Thyroid gland (tissue), 4 donors: ENCODE results near the gene UFD1. TPM values are rescaled to one million over a fixed set of nuclear protein-coding genes. Genes with fewer than 3 reads are reported as not detected.

ENCODE experiments used
- DNase-seq, 2 donors: peaks; one replicate each; pipeline ENCODE4 v3.0.0-alpha.2; 2019
- H3K27ac ChIP-seq, 3 donors: fragments of 200-600 bp; sonication (generic); 1 replicate in 2 of 3; 2 replicates in 1 of 3; pipeline ENCODE4 v1.5.1; 2016 to 2019; ENCODE audit warnings: mild to moderate bottlenecking in 1 of 3, moderate library complexity in 1 of 3
- H3K27me3 ChIP-seq: fragments of 200-600 bp; sonication (generic); one replicate; pipeline ENCODE4 v1.5.1; 2019
- H3K36me3 ChIP-seq, 2 donors: fragments of 200-600 bp; sonication (generic); one replicate each; pipeline ENCODE4 v1.5.1; 2016 to 2019
- H3K4me1 ChIP-seq, 2 donors: fragments of 200-600 bp; sonication (generic); one replicate each; pipeline ENCODE4 v1.5.1; 2017 to 2019
- H3K4me3 ChIP-seq, 3 donors: fragments of 200-600 bp; sonication (generic); replicated peaks in 1 of 3; 1 replicate in 2 of 3; 2 replicates in 1 of 3; pipeline ENCODE4 v1.5.1; 2016; ENCODE audit warnings: mild to moderate bottlenecking in 1 of 3
- H3K9me3 ChIP-seq: fragments of 200-600 bp; sonication (generic); one replicate; pipeline ENCODE4 v1.5.1; 2017
- CTCF ChIP-seq, 6 experiments: fragments of 200-600 bp in 3 of 6; fragments of 450-650 bp in 3 of 6; sonication (generic) in 3 of 6; IDR thresholded peaks; one replicate each; pipeline ENCODE4 v1.5.1; 2016 to 2019; ENCODE audit warnings: antibody characterized with exemption in 6 of 6, mild to moderate bottlenecking in 2 of 6, inconsistent platforms in 1 of 6, moderate library complexity in 1 of 6
- POLR2A ChIP-seq, 2 donors: fragments of 450-650 bp; IDR thresholded peaks; one replicate each; pipeline ENCODE4 v1.6.1; 2017; ENCODE audit warnings: antibody characterized with exemption in 2 of 2, mild to moderate bottlenecking in 2 of 2, moderate library complexity in 1 of 2
- WGBS, 2 donors: methylation state at CpG; one replicate each; pipeline ENCODE4 v1.1.5; 2017; 5-methylcytosine and 5-hydroxymethylcytosine counted together
- intact Hi-C: fragments of 100-400 bp; cut with DNase I; formaldehyde crosslinking; loops from one replicate; pipeline ENCODE4 v1.15.1; 2023
- total RNA-seq, 4 donors: library from RNA; depleted of rRNA; stranded (reverse); fragments of >200 nt; gene quantifications; one replicate each; pipeline ENCODE4 v1.2.3, GENCODE V29; 2016

Gene UFD1
- total RNA-seq, 4 donors from 2014 or later, result 29.3 to 52.7 (median 44.2) TPM

GRCh38 chr22:19480173-19480568 lies 1.2 kb upstream of the UFD1 start:
- no peak overlapping the region for H3K27ac ChIP-seq
- no peak for TF ChIP-seq POLR2A (IDR thresholded peaks at IDR 0.05)
- H3K36me3 ChIP-seq, result peaks cover 0 to 2% of the 10 kb centered on the region in 2 donors
- WGBS, 2 donors, result 1% methylated on average over 15 of the region's 15 CpGs
- DNase-seq, result no peak
- intact Hi-C loops, result no loop called here
- peaks cover 15 to 16% of the 10 kb centered on the region in 2 donors for H3K4me1 ChIP-seq
- peak overlapping the region in 1 of 3 donors; percentile 13 for H3K4me3 ChIP-seq
- no peaks in the 10 kb centered on the region for H3K9me3 ChIP-seq
- no peaks in the 10 kb centered on the region for H3K27me3 ChIP-seq

- peak in 1 of 6 experiments; percentile 15 for TF ChIP-seq CTCF (IDR thresholded peaks at IDR 0.05)
- TF ChIP-seq POLR2A (IDR thresholded peaks at IDR 0.05), result no peak
- Histone ChIP-seq H3K27me3 (no peaks in the 10 kb centered on the region), H3K27ac (peak within 1 kb of the TSS; percentile 96 to 99 (median 99)), H3K4me1 (peaks cover 15 to 16% of the 10 kb centered on the region in 2 donors), H3K36me3 (peaks cover 0 to 6% of the 10 kb centered on the region in 2 donors), H3K4me3 (peak within 1 kb of the TSS; percentile 45 to 85 (median 69)), H3K9me3 (no peaks in the 10 kb centered on the region)
- WGBS, 2 donors, result 0% methylated on average over 37 to 39 of the region's 50 CpGs
- DNase-seq, result peak; percentile 97 to 98
- intact Hi-C loops, result loop anchor here (10.0 kb wide), 1 partner anchor 295 kb away; no protein-coding TSS in a partner anchor
Observed at GRCh38 chr22:19479355-19480172, 571 bp upstream of the UFD1 start, which contains the start of gene CDC45. Gene CDC45 (plus strand): TSS chr22:19479920. CDS start chr22:19479969, 49 bp downstream.

GRCh38 chr22:19478045-19478900 lies 720 bp downstream of the UFD1 start:
- TF ChIP-seq POLR2A (IDR thresholded peaks at IDR 0.05) (no peak), CTCF (IDR thresholded peaks at IDR 0.05) (no peak)
- Histone ChIP-seq H3K4me3 (peak overlapping the region; percentile 45 to 85 (median 69)), H3K27ac (peak overlapping the region in 1 of 3 donors; percentile 96), H3K36me3 (peaks cover 0 to 15% of the 10 kb centered on the region in 2 donors), H3K27me3 (no peaks in the 10 kb centered on the region), H3K4me1 (peaks cover 15 to 16% of the 10 kb centered on the region in 2 donors), H3K9me3 (no peaks in the 10 kb centered on the region)
- intact Hi-C loops, result loop anchor here (10.0 kb wide), 1 partner anchor 293 kb away; no protein-coding TSS in a partner anchor
- DNase-seq, result no peak
- WGBS, 2 donors, result 2 to 4% methylated on average over 23 to 27 of the region's 31 CpGs

- Histone ChIP-seq H3K4me3 (peak overlapping the region in 1 of 3 donors; percentile 85), H3K27me3 (no peaks in the 10 kb centered on the region), H3K27ac (no peak overlapping the region), H3K9me3 (no peaks in the 10 kb centered on the region), H3K4me1 (peaks cover 15 to 16% of the 10 kb centered on the region in 2 donors), H3K36me3 (peaks cover 1 to 22% of the 10 kb centered on the region in 2 donors)
- WGBS, 2 donors, result 39 to 40% methylated on average over 5 of the region's 5 CpGs
- no peak for DNase-seq
- intact Hi-C loops, result loop anchor here (10.0 kb wide), 1 partner anchor 293 kb away; no protein-coding TSS in a partner anchor
- TF ChIP-seq POLR2A (IDR thresholded peaks at IDR 0.05), result no peak
- peak in 2 of 6 experiments; percentile 24 to 30 for TF ChIP-seq CTCF (IDR thresholded peaks at IDR 0.05)
Observed at GRCh38 chr22:19477321-19478044, 1.5 kb downstream of the UFD1 start.

- Histone ChIP-seq H3K27me3 (no peaks in the 10 kb centered on the region), H3K4me3 (no peak overlapping the region), H3K27ac (no peak overlapping the region), H3K4me1 (peaks cover 15 to 16% of the 10 kb centered on the region in 2 donors), H3K9me3 (no peaks in the 10 kb centered on the region), H3K36me3 (peaks cover 15 to 32% of the 10 kb centered on the region in 2 donors)
- intact Hi-C loops, result loop anchor here (10.0 kb wide), 1 partner anchor 291 kb away; no protein-coding TSS in a partner anchor
- DNase-seq, result no peak
- 62 to 76% methylated on average over 3 of the region's 3 CpGs for WGBS, 2 donors
- TF ChIP-seq CTCF (IDR thresholded peaks at IDR 0.05) (no peak), POLR2A (IDR thresholded peaks at IDR 0.05) (no peak)
Observed at GRCh38 chr22:19476023-19476422, 3.0 kb downstream of the UFD1 start.
